DMS153 (cell line): ENCODE measurements around the gene KIAA0753.
"Not testable (repeated sequence)": the region's sequence is repeated elsewhere in the genome, so short reads cannot be mapped to it uniquely, and the experiment has no call there.

Source experiments
- DNase-seq: peaks from one replicate; lab custom pipeline; 2025; lab: John Stamatoyannopoulos, UW

KIAA0753 gene

GRCh38 chr17:6668727-6669425 is 28.4 kb upstream of the KIAA0753 start:
- DNase-seq, result no peak

- DNase-seq, result no peak
Observed at GRCh38 chr17:6668219-6668618, 27.7 kb upstream of the KIAA0753 start.

- no peak for DNase-seq
Observed at GRCh38 chr17:6667516-6667915, 27.0 kb upstream of the KIAA0753 start.

GRCh38 chr17:6666557-6666956 is 26.0 kb upstream of the KIAA0753 start:
- no peak for DNase-seq

- peak; percentile 10 for DNase-seq
Observed at GRCh38 chr17:6666077-6666521, 25.6 kb upstream of the KIAA0753 start.

- not testable (repeated sequence) for DNase-seq
Observed at GRCh38 chr17:6663200-6663599, 22.7 kb upstream of the KIAA0753 start.

GRCh38 chr17:6661464-6661848 is 20.9 kb upstream of the KIAA0753 start:
- DNase-seq, result no peak

GRCh38 chr17:6660805-6661463 is 20.4 kb upstream of the KIAA0753 start:
- no peak for DNase-seq

GRCh38 chr17:6660101-6660500 is 19.6 kb upstream of the KIAA0753 start:
- DNase-seq, result no peak

- not testable (repeated sequence) for DNase-seq
Observed at GRCh38 chr17:6658411-6658810, 17.9 kb upstream of the KIAA0753 start.

GRCh38 chr17:6657633-6658287 is 17.2 kb upstream of the KIAA0753 start:
- no peak for DNase-seq

GRCh38 chr17:6656797-6657632 is 16.5 kb upstream of the KIAA0753 start:
- DNase-seq, result not testable (repeated sequence)

- not testable (repeated sequence) for DNase-seq
Observed at GRCh38 chr17:6655732-6656361, 15.3 kb upstream of the KIAA0753 start.

GRCh38 chr17:6654841-6655731 is 14.6 kb upstream of the KIAA0753 start:
- DNase-seq, result no peak

GRCh38 chr17:6651919-6652452 is 11.5 kb upstream of the KIAA0753 start:
- DNase-seq, result no peak

- DNase-seq, result peak; percentile 65
Observed at GRCh38 chr17:6651354-6651918, 10.9 kb upstream of the KIAA0753 start, which contains the start of the genes C17orf100 and MED31. Gene C17orf100, plus strand, starts transcription at chr17:6651762. Its CDS starts 152 bp downstream, at chr17:6651914. Gene MED31, minus strand, starts transcription at chr17:6651605. Its CDS starts 77 bp downstream, at chr17:6651528.

- no peak for DNase-seq
Observed at GRCh38 chr17:6648181-6648580, 7.7 kb upstream of the KIAA0753 start.

- no peak for DNase-seq
Observed at GRCh38 chr17:6643451-6644125, 3.1 kb upstream of the KIAA0753 start.

GRCh38 chr17:6642592-6642991 is 2.1 kb upstream of the KIAA0753 start:
- DNase-seq, result no peak
